HPDE6-E6E7 (cell line): Measurements from ENCODE around the gene PRDM12.

ENCODE experiments used
- DNase-seq: peaks from one replicate; pipeline ENCODE4 v3.0.0; 2011; ENCODE audit warnings: missing footprints; ENCODE audit errors: extremely low spot score

Gene PRDM12

DNA sequence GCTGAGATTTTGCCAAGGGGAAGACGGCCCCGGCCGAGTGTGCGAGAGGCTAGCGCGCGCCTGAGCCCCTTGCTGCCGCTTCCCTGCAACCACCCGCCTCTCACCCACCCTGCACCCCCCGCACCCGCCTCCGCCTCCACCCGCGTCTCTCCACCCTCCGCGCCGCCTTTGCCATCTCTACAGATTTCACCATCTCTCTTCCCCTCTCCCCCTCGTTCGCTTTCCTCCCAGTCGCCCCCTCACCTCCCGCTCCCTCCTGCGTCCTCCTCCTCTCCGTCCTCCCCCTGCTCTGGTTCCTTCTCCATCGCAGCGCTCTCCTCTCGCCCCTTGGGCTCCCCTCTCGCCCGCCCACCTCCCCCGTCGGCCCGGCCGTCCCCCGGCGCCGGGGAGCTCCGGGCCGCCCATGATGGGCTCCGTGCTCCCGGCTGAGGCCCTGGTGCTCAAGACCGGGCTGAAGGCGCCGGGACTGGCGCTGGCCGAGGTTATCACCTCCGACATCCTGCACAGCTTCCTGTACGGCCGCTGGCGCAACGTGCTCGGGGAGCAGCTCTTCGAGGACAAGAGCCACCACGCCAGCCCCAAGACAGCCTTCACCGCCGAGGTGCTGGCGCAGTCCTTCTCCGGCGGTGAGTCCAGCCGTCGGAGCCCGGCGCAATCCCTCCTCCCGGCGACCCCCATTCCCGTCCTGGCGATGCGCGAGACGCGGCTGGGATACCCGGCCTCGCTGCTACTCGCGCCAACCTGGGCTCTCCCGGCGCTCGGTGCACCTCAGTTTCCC, at the start of gene PRDM12:
Gene PRDM12, plus strand, starts transcription at position 344 of the 778 bp plus-strand sequence. Its CDS starts 60 bp downstream, at position 404.
- no peak for DNase-seq

DNA sequence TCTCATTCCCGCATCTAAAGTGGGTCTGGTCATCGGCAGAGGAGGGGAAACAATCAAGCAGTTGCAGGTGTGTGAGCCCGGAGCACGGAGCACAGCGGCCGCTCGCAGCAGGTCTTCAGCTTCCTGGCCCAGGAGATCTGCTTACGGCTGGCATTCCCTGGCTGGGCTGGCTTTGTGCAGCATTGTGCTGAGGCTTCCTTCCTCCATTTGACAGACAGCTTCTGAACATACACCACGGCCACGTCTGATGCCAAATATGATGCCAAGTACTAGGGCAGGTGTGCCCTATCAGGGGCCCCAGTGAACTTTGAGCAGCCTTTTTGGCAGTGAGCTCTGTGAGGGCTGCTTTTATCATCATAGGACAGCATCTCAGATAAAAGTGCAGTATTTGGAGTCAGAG, 47.9 kb upstream of the PRDM12 start:
- no peak for DNase-seq

DNA sequence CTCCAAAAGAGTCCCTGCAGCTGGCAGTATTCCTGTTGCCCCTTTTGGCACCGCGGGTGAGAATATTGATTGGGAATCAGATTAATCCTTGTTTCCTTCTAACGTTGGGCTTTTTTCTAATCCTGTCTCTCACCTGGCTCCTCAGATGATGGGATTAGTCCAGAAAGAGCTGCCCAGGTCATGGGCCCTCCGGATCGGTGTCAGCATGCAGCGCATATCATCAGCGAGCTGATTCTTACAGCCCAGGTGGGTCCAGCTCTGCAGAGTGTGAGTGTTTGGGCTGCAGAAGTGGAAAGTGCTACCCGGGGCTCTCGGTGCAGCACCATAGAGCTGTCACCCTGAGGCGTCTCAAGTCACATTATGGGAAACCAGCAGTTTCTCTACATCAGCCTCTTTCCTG, 40.9 kb upstream of the PRDM12 start:
- no peak for DNase-seq

DNA sequence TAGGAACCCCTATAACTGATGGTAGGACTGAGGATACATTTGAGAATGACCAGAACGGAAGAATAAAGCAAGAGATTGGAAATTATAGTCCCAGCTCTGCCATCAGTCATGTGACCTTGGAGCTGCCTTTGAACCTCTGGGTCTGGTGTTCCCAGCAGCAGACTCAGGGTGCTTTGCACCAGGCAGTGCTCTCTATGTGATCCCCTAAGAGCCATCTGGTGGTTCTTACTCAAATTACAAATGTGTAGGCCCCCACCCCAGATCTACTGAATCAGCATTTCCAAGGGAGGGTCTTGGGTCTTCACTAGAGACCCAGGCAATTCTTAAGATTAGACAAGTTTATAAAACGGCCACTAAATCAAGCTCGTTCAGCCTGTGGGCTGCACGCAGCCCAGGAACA, 40.2 kb upstream of the PRDM12 start:
- DNase-seq = no peak

DNA sequence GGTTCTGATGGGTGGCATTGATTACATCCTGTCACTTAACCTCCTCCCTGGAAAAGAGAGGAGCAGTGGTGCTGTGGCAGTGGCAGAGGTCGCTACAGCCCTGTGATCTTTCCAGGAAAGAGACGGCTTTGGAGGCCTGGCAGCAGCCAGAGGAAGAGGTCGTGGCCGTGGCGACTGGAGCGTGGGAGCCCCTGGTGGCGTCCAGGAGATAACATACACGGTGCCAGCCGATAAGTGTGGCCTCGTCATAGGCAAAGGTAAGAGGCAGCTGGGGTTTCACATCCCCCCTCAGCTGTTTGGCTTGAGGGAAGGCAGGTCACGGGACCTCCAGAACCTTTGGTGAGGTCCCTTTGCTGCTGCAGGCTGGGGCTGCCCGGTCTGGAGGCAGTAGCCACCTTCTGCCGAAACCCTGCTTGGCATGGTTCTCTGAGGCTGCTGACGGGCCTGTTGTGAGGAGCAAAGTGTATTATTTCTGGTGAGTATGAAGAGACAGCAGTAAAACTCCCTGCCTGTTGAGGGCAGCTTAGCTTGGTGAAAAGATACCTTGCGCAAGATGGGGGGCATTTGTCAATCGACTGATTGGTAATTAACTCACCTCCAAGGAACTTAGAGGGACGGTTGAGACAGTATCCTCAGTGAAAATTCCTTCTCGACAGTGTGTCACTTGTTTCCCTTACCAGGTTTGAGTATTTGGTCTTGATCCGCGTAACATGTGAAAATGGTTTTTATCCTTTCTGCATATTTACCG, 38.0 kb upstream of the PRDM12 start:
- no peak for DNase-seq

DNA sequence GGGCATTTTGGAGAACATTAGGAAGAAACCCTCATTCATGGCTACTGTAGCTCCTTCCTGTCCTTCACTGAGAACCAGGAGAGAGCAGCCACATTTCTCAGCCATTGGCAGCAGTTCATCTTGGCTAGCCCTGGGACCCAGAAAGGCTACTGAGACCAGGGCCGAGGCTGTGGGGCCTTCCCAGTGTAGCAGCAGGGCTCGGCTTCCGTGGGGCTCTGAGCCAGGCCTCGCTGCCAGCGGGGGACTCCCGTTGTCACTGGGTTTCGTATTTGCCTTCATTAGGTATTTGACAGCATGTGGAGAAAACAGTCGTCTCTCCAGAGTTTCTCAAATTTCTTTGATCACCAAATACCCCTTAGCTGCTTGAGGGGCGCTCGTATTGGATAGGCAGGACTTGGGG, 37.3 kb upstream of the PRDM12 start:
- DNase-seq = no peak

DNA sequence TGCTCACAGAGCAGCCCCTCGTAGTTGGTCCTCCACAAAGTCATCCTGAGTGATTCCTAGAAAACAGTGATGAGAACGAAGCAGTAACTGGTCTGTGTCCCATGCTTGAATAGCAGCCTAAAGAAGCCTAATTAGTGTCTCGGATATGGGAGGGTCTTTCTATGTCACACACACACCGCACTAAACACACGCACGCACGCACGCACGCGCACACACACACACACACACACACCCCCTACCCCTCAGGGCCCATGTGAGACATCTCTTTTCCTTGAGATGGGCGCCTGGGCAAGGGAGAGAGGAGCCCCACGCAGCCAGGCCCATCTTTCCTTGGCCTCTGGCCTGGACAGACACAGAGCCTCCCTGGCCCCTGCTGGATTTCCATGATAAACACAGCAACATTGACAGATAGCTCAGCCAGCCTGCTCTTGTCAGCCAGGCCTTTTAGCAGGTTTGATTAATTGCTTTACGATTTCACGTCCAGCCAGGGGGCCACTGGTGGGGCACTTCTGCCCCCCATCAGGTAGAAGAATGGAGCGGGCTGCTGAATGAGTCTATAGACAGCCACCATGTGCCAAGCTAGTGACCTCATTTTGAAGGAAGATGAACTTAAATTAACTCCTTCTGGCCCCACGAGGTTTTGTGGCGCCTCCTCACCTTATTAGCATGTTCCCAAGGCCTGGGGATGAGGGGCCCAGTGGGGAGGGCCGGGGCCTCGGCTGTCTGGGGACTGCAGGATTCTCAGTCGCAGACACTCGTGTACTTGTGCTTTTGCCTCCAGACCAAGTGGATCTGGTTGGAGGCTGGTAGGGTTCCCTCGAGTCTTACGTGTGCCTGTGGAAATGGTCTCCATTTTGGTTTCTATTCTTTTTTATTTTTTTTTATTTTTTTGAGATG, 36.2 kb upstream of the PRDM12 start:
- no peak for DNase-seq

DNA sequence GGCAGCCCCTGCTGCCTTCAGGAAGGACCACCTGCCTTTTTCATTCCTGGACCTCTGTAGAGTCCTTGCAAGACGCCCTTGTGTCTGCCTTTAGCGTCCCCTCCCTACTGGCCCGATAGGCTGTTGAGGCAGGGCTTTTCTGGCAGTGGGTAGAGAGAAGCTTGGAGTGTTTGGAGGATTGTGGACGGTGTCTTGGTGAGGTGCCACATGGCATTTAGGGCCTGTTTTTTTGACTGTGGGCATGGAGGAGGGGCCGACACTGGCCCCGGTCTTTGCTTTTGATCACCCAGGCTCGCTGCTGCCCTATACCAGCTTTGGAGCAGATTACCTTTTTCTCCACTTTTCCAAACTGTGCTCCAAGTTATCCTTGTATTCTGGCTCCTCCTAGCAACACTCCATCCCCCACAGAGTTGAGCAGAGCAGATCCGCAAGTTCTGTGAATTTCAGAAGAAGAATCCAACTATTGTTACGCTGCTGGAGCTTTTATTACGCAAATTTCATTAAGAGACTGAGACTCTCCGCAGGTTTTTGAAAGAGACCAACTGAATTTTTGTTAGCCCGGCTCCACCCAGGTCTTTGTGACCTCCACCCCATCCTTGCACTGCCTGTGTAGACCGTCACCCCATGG, 34.8 kb upstream of the PRDM12 start:
- DNase-seq = no peak

DNA sequence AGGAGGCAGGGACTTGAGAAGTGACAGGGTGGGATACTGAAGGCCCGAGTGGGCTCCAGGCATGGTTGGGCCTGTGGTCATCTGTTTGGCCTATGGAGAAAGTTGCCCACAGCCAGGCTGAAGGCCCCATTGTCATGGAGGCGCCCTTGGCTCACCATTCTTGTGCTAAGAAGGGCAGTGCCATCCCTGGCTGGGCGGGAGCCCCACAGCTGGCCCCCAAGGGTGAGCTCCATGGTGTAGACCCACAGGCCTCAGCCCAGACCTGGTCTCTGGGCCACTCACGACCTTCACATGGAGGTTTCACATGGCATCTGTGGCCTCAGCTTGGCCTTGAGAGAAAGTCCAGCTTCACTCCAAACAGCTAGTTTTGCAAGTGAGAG, 34.3 kb upstream of the PRDM12 start:
- DNase-seq = no peak

DNA sequence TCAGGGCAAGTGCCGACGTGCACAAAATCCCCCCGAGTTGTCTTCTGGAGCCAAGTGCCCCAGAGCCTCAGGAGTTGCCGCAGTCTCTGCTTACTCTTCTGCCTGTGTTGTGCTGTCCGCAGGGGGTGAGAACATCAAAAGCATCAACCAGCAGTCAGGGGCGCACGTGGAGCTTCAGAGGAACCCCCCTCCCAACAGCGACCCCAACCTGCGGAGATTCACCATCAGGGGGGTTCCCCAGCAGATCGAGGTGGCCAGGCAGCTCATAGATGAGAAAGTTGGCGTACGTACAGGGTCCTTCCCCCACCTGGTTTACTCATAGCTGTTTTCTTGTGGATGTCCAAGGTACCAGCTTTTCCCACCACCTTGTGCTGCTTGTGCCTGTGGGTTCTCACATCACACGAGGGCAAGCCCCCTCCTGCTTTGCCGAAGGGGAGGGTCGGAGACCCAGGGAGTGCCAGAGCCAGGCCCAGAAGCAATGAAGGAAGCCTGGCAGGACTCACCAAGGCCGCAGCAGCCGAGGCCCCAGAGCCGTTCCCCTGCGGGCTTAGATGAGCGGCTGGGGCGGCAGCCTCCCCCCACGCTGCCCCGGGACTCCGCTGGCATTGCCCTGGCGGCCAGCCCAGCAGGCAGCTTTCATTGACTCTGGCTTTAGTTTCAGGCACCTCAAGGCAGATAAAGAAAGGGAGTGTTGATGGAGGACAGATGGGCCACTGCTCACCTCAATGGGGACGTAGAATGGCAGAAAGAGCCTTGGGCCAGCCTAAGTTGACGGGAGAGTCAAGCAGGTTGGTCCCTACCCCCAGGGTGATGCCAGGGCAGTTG, 33.7 kb upstream of the PRDM12 start:
- no peak for DNase-seq

DNA sequence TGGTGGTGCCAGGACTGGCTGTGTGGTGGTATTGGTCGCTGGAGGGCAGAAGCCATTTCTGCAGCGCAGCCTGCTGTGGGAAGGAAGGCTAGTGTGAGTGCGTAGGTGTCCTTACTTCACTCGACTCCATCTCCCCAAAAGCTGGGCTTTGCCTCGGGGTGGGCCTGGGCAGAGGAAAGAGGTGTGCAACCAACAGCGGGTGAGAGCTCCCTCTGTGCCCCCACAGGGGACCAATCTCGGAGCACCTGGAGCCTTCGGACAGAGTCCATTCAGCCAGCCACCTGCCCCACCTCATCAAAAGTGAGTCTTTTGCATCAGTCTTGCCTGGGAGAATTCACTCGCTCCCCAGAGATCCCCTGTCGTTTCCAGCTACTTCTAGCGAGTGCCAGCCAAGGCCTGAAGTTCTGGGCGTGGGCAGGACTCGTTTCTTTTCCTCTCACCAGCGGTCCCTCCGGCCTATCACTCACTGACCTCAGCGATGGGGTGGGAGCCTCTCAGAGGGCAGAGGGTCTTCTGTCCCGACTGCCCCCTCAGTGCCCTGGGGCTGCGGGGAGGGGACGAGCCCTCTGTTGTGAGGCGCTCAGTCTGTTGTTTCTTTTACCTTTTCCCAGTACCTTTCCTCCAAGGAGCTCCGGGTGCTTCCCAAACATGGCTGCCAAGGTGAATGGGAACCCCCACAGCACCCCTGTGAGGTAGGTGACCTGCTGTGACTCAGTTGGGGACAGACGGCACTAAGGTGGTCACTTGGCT, 32.9 kb upstream of the PRDM12 start:
- no peak for DNase-seq

DNA sequence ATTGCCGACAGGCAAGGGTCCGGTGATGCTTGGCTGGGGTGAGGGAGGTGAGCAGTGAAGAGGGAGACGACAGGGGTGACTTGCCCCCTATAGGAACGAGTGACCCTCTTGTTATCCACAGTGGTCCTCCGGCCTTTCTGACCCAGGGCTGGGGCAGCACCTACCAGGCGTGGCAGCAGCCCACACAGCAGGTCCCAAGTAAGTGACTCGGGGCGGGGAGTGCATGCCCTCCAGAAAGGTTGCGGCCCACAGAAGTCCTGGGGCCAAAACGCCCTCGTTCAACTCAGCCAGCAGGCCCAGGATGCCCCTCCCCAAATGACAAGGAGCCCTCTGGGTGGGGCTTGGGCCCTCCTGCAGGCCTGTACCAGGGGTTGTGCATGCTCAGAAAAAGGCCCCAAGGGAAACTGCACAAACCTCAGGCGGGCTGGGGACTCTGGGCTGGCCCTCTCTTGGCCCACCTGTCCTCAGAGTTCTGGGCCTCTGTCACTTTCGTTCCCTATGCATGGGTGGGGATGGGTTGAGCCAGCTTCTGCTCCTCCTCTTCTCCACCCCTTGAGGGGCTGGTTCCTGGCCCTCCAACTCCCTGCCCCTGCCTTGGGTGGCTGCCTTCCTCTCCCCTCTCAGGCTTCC, 32.2 kb upstream of the PRDM12 start:
- DNase-seq = no peak

DNA sequence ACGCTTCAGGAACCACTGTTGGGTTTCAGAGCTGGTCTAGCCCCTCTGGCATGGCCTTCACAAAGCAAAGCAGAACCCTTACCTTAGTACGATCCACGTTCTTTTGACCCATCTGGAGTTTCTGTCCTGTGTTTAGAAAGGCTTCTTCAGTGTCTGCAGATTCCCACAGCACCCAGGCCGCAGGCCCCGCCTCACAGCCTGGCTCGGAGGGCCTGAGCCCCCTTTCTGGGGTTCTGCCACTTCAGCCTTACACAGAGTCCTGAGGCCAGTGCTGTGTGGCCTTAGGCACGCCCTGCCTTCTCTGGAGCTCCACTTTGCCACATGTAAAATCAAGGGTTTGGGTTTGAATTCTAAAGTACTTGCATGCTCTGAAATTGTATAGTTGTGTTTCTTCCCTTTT, 31.6 kb upstream of the PRDM12 start:
- DNase-seq = no peak

DNA sequence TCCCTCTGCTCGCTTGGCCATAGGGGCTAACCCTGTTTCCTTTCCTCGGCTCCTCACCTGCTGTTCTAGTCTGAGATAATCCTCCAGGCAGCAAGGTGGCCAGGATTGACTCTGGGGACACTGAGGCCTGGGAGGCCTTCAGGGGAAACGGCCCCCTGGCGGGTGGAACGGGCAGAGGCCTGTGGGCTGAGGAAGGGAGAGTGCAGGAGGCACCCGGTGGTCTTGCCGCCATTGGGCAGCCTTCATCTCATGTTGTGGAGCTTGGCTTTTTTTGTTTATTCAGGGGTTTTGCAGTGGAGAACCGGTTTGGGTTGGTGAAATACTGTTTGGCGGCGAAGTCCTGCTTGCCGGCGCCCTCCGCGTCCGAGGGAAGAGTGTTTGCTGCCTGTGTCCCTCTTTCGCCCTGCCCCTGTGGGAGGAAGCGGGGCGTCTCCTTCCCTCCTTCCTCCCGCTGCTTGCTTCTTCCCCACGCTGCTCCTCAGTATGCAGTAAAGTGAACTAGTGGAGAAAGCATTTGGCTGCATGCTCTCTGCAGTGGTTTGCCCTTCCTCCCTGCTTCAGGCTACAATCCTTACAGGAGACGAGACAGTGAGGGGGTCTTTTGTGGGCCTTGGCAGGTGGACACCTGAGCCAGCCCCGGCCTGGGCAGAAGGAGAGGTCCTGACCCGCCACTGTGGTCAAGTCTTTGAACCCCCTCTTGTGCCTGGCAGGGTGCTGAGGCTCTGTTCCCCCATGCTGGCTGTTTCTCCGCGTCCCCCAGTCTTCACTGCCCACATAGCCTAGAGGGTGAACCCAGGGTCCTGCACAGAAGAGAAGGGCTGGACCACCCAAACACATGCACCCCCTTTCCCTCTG, 30.8 kb upstream of the PRDM12 start:
- DNase-seq = no peak

DNA sequence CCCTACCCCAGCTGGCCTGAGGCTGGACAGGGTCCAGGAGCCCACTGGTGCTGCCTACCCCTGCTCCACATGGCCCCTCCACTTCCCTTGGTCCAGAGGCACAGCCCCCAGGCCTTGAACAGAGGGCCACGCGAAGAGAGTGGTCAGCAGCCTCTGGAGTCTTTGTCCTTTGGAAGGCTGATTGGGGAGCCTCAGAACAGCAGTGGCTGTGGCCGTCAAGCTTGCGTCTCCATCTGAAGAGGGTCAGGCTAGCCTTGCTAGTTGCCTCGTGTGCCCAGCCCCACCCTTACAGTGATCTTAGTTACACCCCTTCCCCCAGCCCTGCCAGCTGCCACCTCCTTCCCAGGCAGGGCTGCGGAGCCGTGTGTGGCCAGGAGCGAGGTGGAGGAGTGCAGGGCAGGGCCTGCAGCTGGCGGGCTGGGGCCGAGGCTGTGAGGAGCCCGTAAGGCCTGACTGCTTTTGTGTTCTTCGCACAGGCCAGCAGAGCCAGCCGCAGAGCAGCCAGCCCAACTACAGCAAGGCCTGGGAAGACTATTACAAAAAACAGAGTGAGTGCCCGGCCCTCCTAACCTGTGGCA, 30.1 kb upstream of the PRDM12 start:
- no peak for DNase-seq

DNA sequence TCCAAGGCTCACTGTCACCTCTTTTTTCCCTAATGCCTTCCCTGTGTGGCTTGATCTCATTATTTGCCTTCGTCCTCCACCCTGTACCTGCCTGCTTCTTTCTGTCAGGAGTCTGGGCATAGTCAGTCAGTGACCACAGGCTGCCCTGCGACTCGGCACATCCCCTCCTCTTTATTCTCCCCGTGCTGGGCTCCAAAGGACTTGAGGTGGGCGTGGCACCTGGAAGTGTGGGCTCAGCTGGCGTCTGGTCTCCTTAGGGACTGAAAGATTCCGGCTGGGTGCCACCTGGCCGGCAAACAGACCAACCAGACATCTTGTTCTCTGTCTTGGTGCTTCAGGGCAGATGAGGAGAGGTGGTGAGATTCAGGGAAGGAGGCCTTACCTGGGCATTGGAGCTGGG, 29.6 kb upstream of the PRDM12 start:
- DNase-seq = no peak

DNA sequence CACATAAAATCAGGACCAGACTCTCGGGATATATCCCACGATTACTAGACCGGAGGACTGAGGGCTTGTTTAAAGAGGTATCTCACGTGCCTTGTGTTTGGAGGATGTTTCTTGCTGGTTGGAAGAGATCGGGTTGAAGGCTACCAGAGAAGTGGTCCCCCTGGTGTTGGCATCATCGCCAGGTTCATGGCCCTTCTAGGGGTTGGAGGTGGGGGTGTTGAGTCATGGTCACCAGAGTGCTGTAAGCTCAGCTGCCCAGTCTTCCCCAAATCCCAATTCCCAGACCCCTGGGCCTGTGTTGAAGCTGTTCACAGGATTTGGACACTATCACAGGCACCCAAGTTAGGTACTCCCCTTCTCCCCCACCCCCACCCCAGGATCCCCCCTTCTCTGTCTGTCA, 29.1 kb upstream of the PRDM12 start:
- no peak for DNase-seq
